Mesenchymal stem cell (in vitro differentiated cells and primary cell): ENCODE results near the gene CTSD.
"Not testable (repeated sequence)": the region's sequence is repeated elsewhere in the genome, so short reads cannot be mapped to it uniquely, and the experiment has no call there.

Experiments used
- DNase-seq: peaks from one replicate; pipeline ENCODE4 v3.0.0-alpha.2; 2013
- H2AFZ ChIP-seq: one replicate; pipeline ENCODE4 v1.6.1; 2013; ENCODE audit warnings: low read depth, mild to moderate bottlenecking, control low read depth, inconsistent platforms, low read length, moderate library complexity
- H2AK5ac ChIP-seq: 2 replicates; pipeline ENCODE4 v1.6.1; 2013; ENCODE audit warnings: low read length, moderate library complexity, mild to moderate bottlenecking, inconsistent platforms; ENCODE audit not compliant: severe bottlenecking
- H2BK120ac ChIP-seq: one replicate; pipeline ENCODE4 v1.6.1; 2013; ENCODE audit warnings: low read depth, mild to moderate bottlenecking, inconsistent platforms, low read length, moderate library complexity
- H2BK12ac ChIP-seq, 2 experiments: one replicate each; pipeline ENCODE4 v1.6.1; 2013; ENCODE audit warnings: inconsistent platforms in 2 of 2, low read length in 2 of 2, mild to moderate bottlenecking in 2 of 2, moderate library complexity in 2 of 2, control low read depth in 1 of 2
- H2BK15ac ChIP-seq: one replicate; pipeline ENCODE4 v1.6.1; 2013; ENCODE audit warnings: mild to moderate bottlenecking, low read depth, inconsistent platforms; ENCODE audit not compliant: poor library complexity, severe bottlenecking
- H2BK5ac ChIP-seq: 2 replicates; pipeline ENCODE4 v1.6.1; 2013; ENCODE audit warnings: low read depth, mild to moderate bottlenecking, low read length, control low read depth, inconsistent platforms; ENCODE audit not compliant: poor library complexity, severe bottlenecking
- H3K14ac ChIP-seq, 2 experiments: one replicate each; pipeline ENCODE4 v1.6.1; 2013; ENCODE audit warnings: inconsistent platforms in 2 of 2, low read length in 2 of 2, control low read depth in 1 of 2, mild to moderate bottlenecking in 1 of 2, moderate library complexity in 1 of 2
- H3K18ac ChIP-seq, 2 experiments: one replicate each; pipeline ENCODE4 v1.6.1; 2013; ENCODE audit warnings: inconsistent platforms in 2 of 2, low read length in 2 of 2, control low read depth in 1 of 2, low read depth in 1 of 2, mild to moderate bottlenecking in 1 of 2
- H3K23ac ChIP-seq, 2 experiments: one replicate each; pipeline ENCODE4 v1.6.1; 2013; ENCODE audit warnings: inconsistent platforms in 2 of 2, low read length in 2 of 2, mild to moderate bottlenecking in 2 of 2, moderate library complexity in 2 of 2, control low read depth in 1 of 2
- H3K27ac ChIP-seq: 2 replicates; pipeline ENCODE4 v1.5.1; 2013; ENCODE audit warnings: mild to moderate bottlenecking, moderate library complexity, low read length, control low read depth, inconsistent platforms; ENCODE audit not compliant: poor library complexity, severe bottlenecking
- H3K27me3 ChIP-seq, 2 experiments: 2 replicates each; pipeline versions ENCODE4 v1.6.1 to v1.7.0; 2013; ENCODE audit warnings: low read length in 2 of 2, mild to moderate bottlenecking in 2 of 2, moderate library complexity in 2 of 2, control low read depth in 1 of 2, inconsistent platforms in 1 of 2; ENCODE audit not compliant: control insufficient read depth in 1 of 2, insufficient read depth in 1 of 2
- H3K36me3 ChIP-seq, 2 experiments: 2 replicates each; pipeline versions ENCODE4 v1.6.1 to v1.7.0; 2013; ENCODE audit warnings: low read length in 2 of 2, control low read depth in 1 of 2, inconsistent platforms in 1 of 2, low read depth in 1 of 2, mild to moderate bottlenecking in 1 of 2; ENCODE audit not compliant: insufficient read depth in 2 of 2, control insufficient read depth in 1 of 2
- H3K4ac ChIP-seq, 2 experiments: one replicate each; pipeline ENCODE4 v1.6.1; 2013; ENCODE audit warnings: inconsistent platforms in 2 of 2, low read length in 2 of 2, mild to moderate bottlenecking in 2 of 2, moderate library complexity in 2 of 2, control low read depth in 1 of 2, low read depth in 1 of 2
- H3K4me1 ChIP-seq: 2 replicates; pipeline ENCODE4 v1.6.1; 2013; ENCODE audit warnings: low read depth, low read length, control low read depth; ENCODE audit not compliant: control insufficient read depth, insufficient read depth
- H3K4me2 ChIP-seq: 2 replicates; pipeline ENCODE4 v1.6.1; 2013; ENCODE audit warnings: low read length, mild to moderate bottlenecking, inconsistent platforms; ENCODE audit not compliant: poor library complexity, severe bottlenecking
- H3K4me3 ChIP-seq, 2 experiments: 2 replicates each; pipeline versions ENCODE4 v1.5.1 to v1.7.0; 2013; ENCODE audit warnings: low read length in 2 of 2, mild to moderate bottlenecking in 2 of 2, control low read depth in 1 of 2, low read depth in 1 of 2; ENCODE audit not compliant: insufficient read depth in 1 of 2
- H3K79me1 ChIP-seq: replicated peaks from 2 replicates; pipeline ENCODE4 v1.6.1; 2013; ENCODE audit warnings: mild to moderate bottlenecking, control low read depth, low read length, inconsistent platforms; ENCODE audit not compliant: poor library complexity, severe bottlenecking
- H3K9ac ChIP-seq: 2 replicates; pipeline ENCODE4 v1.7.0; 2013; ENCODE audit warnings: mild to moderate bottlenecking, low read length, moderate library complexity
- H3K9me3 ChIP-seq: 2 replicates; pipeline ENCODE4 v1.7.0; 2013; ENCODE audit warnings: mild to moderate bottlenecking, low read length; ENCODE audit not compliant: control insufficient read depth
- H4K8ac ChIP-seq: one replicate; pipeline ENCODE4 v1.6.1; 2013; ENCODE audit warnings: inconsistent platforms, mild to moderate bottlenecking, low read length, moderate library complexity
- H4K91ac ChIP-seq: one replicate; pipeline ENCODE4 v1.6.1; 2013; ENCODE audit warnings: mild to moderate bottlenecking, low read length, inconsistent platforms
- WGBS: methylation state at CpG from one replicate; pipeline ENCODE4 v1.1.7; 2013; ENCODE audit warnings: mixed read lengths; 5-methylcytosine and 5-hydroxymethylcytosine counted together

The CTSD gene

DNA sequence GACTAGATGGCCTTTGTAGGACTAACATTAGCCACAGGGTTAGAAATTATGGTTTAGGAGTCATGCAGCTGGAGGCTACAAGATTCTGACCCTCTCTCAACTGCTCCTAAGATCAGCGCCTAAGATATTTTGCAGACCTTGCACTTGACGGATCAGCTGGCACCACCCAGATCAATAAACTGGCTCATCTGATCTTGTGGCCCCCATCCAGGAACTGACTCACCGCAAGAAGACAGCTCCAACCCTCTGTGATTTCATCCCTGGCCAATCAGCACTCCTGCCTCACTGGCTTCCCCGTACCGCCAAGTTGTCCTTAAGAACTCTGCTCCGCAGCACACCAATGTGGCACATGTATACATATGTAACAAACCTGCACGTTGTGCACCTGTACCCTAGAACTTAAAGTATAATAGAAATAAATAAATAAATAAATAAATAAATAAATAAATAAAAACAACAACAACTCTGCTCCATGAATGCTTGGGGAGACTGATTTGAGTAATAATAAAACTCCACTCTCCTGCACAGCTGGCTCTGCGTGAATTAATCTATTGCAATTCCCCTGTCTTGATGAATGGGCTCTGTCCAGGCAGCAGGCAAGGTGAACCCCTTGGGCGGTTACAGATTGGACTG lies 5.7 kb upstream of the CTSD start:
- H3K4me2 ChIP-seq, H3K4me3 ChIP-seq, H3K9ac ChIP-seq, H3K14ac ChIP-seq, H3K27me3 ChIP-seq, H4K91ac ChIP-seq, H2AFZ ChIP-seq, H3K36me3 ChIP-seq, H2BK5ac ChIP-seq, H2BK120ac ChIP-seq, H4K8ac ChIP-seq, H3K79me1 ChIP-seq, H3K23ac ChIP-seq, H3K9me3 ChIP-seq, H2BK15ac ChIP-seq, H3K27ac ChIP-seq: not testable (repeated sequence)
- peak overlapping the region in 1 of 2 experiments; percentile 40 for H3K4ac ChIP-seq
- H3K4me1 ChIP-seq, result peaks cover 30% of the 10 kb centered on the region
- peak; percentile 49 for DNase-seq
- peak overlapping the region; percentile 1 for H2AK5ac ChIP-seq
- WGBS, result 55% methylated on average over 7 of the region's 9 CpGs
- peak overlapping the region; percentile 2 to 37 for H3K18ac ChIP-seq
- H2BK12ac ChIP-seq, result peak overlapping the region; percentile 15 to 21

DNA sequence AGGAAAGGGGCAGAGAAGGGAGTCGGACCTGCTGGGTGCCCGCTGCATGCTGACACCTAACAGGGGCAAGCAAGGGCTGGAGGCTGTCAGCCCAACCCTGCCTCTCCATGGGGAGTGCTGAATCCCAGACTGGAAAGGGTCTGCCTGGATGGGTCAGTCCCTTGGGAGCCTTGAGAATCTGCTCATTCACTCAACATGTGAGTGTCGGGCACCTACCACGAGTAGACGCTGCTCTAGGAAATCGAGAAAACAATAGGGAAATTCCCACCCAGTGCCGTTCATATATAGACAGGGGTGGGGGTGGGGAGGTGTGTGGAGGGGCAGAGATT lies 4.4 kb upstream of the CTSD start:
- Histone ChIP-seq H3K27me3 (no peaks in the 10 kb centered on the region), H3K79me1 (peaks cover 5% of the 10 kb centered on the region), H2BK120ac (no peak overlapping the region), H3K4ac (peak overlapping the region in 1 of 2 experiments; percentile 1), H3K36me3 (no peaks in the 10 kb centered on the region), H3K18ac (peak overlapping the region in 1 of 2 experiments; percentile 30), H2BK12ac (peak overlapping the region in 1 of 2 experiments; percentile 4), H2BK5ac (no peak overlapping the region), H3K9me3 (no peaks in the 10 kb centered on the region), H3K9ac (no peak overlapping the region), H3K4me2 (no peak overlapping the region), H3K23ac (no peak overlapping the region), H3K4me1 (peaks cover 26% of the 10 kb centered on the region), H3K4me3 (no peak overlapping the region), H3K27ac (no peak overlapping the region), H2BK15ac (no peak overlapping the region), H4K91ac (peak overlapping the region; percentile 12), H4K8ac (no peak overlapping the region), H2AK5ac (no peak overlapping the region), H3K14ac (no peak overlapping the region), H2AFZ (no peak overlapping the region)
- no peak for DNase-seq
- 96% methylated on average over 7 of the region's 7 CpGs for WGBS

DNA sequence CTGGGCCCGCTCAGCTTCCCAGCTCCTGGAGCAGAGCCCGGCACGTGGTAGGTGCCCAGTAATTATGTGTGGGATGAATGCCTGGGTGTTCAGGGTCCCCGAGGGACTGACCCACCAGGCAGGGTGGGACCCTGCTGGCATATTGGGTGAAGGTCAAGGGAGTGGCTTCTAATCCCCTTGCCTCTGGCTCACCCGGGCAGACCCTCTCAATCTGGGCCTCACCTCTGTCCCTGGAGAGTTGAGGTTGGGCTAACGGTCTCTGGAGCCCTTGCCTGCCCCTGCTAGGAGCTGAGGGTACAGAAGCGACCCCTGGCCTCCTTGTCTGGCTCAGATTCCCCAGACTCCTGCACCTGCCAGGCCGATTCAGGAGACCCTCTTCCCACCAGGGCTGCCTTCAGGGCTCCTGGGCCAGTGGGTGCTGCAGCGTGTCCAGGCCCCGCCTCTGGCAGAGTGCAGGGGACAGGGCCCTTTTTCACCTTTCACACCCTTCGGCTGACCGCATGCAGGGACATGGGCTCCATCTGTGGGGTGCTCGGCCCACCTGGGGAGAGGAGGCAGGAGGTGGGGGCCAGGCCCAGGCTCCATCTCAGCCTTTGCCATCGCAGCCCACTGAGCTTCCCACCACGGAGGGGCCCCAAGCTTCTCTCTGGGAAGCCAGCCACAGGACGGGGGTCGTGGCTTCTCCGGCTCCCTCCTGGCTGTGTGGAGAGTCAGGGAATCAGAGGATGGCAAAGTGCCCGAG lies 3.8 kb upstream of the CTSD start:
- Histone ChIP-seq H3K4ac (peak overlapping the region in 1 of 2 experiments; percentile 1), H3K9ac (no peak overlapping the region), H4K8ac (no peak overlapping the region), H2BK5ac (no peak overlapping the region), H4K91ac (peak overlapping the region; percentile 27), H3K27me3 (no peaks in the 10 kb centered on the region), H3K9me3 (no peaks in the 10 kb centered on the region), H2AK5ac (peak overlapping the region; percentile 18), H2AFZ (no peak overlapping the region), H3K27ac (no peak overlapping the region), H3K14ac (no peak overlapping the region), H3K4me3 (no peak overlapping the region), H3K23ac (no peak overlapping the region), H2BK15ac (no peak overlapping the region), H2BK120ac (no peak overlapping the region), H3K4me1 (peaks cover 27% of the 10 kb centered on the region), H3K79me1 (peaks cover 10% of the 10 kb centered on the region), H3K36me3 (no peaks in the 10 kb centered on the region), H2BK12ac (peak overlapping the region in 1 of 2 experiments; percentile 4), H3K18ac (peak overlapping the region in 1 of 2 experiments; percentile 30), H3K4me2 (no peak overlapping the region)
- WGBS, result 93% methylated on average over 19 of the region's 19 CpGs
- DNase-seq, result no peak

DNA sequence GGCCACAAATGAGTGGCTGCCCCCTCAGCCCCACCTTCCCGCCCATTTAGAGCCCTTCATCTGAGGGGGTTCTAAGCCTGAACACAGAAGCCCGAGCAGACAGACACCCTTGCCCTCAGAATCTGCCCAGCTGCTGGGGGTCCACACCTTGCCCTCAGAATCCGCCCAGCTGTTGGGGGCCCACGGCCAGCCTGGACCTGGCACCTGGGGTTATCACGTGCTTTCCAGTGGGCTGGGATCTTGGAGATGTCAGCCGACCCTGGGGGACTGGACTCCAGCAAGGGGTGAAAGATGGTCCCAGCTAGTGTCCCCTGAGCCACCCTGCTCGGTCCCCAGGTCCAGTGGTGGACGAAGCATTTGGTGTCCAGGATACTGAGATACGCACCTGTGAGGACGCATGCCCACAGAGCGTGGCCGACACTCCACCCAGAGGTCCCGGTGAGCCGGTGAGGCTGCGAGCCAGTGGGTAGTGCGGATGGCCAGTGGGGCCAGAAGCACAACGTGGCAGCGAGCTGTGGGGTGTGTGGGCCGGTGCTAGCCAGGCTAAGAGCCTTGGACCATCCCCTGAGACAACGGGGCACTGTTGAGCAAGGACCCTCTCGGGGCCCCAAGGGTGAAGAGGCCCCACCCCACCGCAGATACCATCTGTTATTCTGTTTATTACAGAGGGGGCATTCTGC lies 3.1 kb upstream of the CTSD start:
- H3K4me3 ChIP-seq, result no peak overlapping the region
- no peak overlapping the region for H3K27ac ChIP-seq
- H2BK12ac ChIP-seq, result peak overlapping the region in 1 of 2 experiments; percentile 42
- H3K14ac ChIP-seq, result no peak overlapping the region
- no peak overlapping the region for H3K9ac ChIP-seq
- H2BK5ac ChIP-seq, result no peak overlapping the region
- H3K36me3 ChIP-seq, result peaks cover 0 to 1% of the 10 kb centered on the region in 2 experiments
- no peak overlapping the region for H4K8ac ChIP-seq
- H4K91ac ChIP-seq, result peak overlapping the region; percentile 20
- H3K18ac ChIP-seq, result no peak overlapping the region
- peak overlapping the region; percentile 51 for H2BK120ac ChIP-seq
- H2BK15ac ChIP-seq, result peak overlapping the region; percentile 44
- no peak overlapping the region for H3K23ac ChIP-seq
- peak overlapping the region; percentile 29 for H2AK5ac ChIP-seq
- no peaks in the 10 kb centered on the region for H3K27me3 ChIP-seq
- peaks cover 32% of the 10 kb centered on the region for H3K4me1 ChIP-seq
- peak overlapping the region in 1 of 2 experiments; percentile 41 for H3K4ac ChIP-seq
- DNase-seq, result no peak
- H2AFZ ChIP-seq, result no peak overlapping the region
- WGBS, result 96% methylated on average over 22 of the region's 22 CpGs
- no peak overlapping the region for H3K4me2 ChIP-seq
- no peaks in the 10 kb centered on the region for H3K9me3 ChIP-seq
- H3K79me1 ChIP-seq, result peaks cover 16% of the 10 kb centered on the region
